Ishikawa (cell line): ENCODE measurements around the gene DOCK2.

Experiments used
- CEBPB ChIP-seq: IDR thresholded peaks from 2 replicates; pipeline ENCODE4 v1.6.1; 2012
- CREB1 ChIP-seq: IDR thresholded peaks from 2 replicates; pipeline ENCODE4 v1.6.1; 2012; ENCODE audit warnings: low read depth
- EGR1 ChIP-seq: IDR thresholded peaks from 2 replicates; pipeline ENCODE4 v1.6.1; 2012
- EP300 ChIP-seq: IDR thresholded peaks from 2 replicates; pipeline ENCODE4 v1.6.1; 2012; ENCODE audit warnings: borderline replicate concordance
- FOXM1 ChIP-seq: IDR thresholded peaks from 2 replicates; pipeline ENCODE4 v1.6.1; 2012; ENCODE audit warnings: low read depth, borderline replicate concordance
- NFIC ChIP-seq: IDR thresholded peaks from 2 replicates; pipeline ENCODE4 v1.6.1; 2012
- RAD21 ChIP-seq: IDR thresholded peaks from 2 replicates; pipeline ENCODE4 v1.6.1; 2012; ENCODE audit warnings: low read depth
- TAF1 ChIP-seq: IDR thresholded peaks from 2 replicates; pipeline ENCODE4 v1.6.1; 2012; ENCODE audit warnings: low read depth, mild to moderate bottlenecking
- TCF12 ChIP-seq: IDR thresholded peaks from 2 replicates; pipeline ENCODE4 v1.6.1; 2012; ENCODE audit warnings: low read depth
- TEAD4 ChIP-seq: IDR thresholded peaks from 2 replicates; pipeline ENCODE4 v1.6.1; 2012
- YY1 ChIP-seq: IDR thresholded peaks from 2 replicates; pipeline ENCODE4 v1.6.1; 2012; ENCODE audit warnings: low read depth
- ZBTB7A ChIP-seq: IDR thresholded peaks from 2 replicates; pipeline ENCODE4 v1.6.1; 2012; ENCODE audit warnings: low read depth
- TF ChIP-seq, protein P1 (sequence below): IDR thresholded peaks from 2 replicates; pipeline ENCODE4 v1.6.1; 2012
- TF ChIP-seq, protein P2 (sequence below): IDR thresholded peaks from 2 replicates; pipeline ENCODE4 v1.6.1; 2012; ENCODE audit warnings: low read depth, mild to moderate bottlenecking
- TF ChIP-seq, protein P3 (sequence below): IDR thresholded peaks from 2 replicates; pipeline ENCODE4 v1.6.1; 2012

DOCK2 gene

DNA sequence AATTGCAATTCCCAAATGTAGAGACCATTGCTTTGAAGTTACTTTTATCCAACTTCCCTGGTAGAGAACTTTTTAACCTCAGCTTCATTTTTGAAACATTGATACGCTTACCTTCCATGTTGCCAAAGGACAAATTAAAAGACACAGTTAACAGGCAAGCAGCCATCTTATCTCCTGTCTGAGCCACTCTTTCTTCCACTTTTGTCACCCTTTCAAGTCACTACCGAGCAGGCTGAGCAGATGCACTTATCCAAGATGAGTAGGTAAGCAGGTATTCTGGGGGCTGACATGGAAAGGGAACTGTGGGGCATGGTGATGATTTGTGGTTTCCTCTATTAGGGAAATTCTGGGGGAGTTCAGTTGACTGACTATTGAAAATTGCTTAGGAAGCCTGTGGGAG lies 66.7 kb downstream of the DOCK2 start:
- TF ChIP-seq CEBPB (no peak), FOXM1 (no peak), ZBTB7A (no peak), TEAD4 (no peak), YY1 (no peak), TAF1 (no peak), CREB1 (no peak), TCF12 (no peak), EGR1 (no peak), NFIC (no peak)
- TF ChIP-seq, protein P1, sequence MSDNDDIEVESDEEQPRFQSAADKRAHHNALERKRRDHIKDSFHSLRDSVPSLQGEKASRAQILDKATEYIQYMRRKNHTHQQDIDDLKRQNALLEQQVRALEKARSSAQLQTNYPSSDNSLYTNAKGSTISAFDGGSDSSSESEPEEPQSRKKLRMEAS, result no peak
- TF ChIP-seq, protein P2, sequence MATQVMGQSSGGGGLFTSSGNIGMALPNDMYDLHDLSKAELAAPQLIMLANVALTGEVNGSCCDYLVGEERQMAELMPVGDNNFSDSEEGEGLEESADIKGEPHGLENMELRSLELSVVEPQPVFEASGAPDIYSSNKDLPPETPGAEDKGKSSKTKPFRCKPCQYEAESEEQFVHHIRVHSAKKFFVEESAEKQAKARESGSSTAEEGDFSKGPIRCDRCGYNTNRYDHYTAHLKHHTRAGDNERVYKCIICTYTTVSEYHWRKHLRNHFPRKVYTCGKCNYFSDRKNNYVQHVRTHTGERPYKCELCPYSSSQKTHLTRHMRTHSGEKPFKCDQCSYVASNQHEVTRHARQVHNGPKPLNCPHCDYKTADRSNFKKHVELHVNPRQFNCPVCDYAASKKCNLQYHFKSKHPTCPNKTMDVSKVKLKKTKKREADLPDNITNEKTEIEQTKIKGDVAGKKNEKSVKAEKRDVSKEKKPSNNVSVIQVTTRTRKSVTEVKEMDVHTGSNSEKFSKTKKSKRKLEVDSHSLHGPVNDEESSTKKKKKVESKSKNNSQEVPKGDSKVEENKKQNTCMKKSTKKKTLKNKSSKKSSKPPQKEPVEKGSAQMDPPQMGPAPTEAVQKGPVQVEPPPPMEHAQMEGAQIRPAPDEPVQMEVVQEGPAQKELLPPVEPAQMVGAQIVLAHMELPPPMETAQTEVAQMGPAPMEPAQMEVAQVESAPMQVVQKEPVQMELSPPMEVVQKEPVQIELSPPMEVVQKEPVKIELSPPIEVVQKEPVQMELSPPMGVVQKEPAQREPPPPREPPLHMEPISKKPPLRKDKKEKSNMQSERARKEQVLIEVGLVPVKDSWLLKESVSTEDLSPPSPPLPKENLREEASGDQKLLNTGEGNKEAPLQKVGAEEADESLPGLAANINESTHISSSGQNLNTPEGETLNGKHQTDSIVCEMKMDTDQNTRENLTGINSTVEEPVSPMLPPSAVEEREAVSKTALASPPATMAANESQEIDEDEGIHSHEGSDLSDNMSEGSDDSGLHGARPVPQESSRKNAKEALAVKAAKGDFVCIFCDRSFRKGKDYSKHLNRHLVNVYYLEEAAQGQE, result no peak

DNA sequence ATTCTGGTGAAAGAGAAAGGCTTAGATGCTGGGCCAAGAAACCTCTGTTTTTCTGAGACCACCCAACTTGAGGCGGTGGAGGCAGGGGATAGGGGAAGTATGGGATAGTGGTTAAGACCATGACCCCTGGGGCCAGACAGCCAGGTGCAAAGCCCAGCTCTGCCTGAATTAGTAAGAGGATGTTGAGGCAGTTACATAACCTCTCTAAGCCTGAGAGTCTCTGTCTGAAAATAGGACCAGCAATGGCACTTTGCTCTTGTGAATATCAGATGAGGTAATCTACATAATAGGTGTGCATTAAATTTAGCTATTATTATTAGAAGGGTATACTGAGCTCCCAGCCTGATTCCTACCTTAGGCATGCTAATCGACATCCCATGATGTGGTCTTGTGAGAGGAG lies 68.2 kb downstream of the DOCK2 start:
- TF ChIP-seq TCF12 (no peak), YY1 (no peak), FOXM1 (no peak), CEBPB (no peak), TEAD4 (no peak), EP300 (no peak)
- TF ChIP-seq, protein P1, result no peak
- TF ChIP-seq, protein P2, result no peak
- TF ChIP-seq, protein P3, sequence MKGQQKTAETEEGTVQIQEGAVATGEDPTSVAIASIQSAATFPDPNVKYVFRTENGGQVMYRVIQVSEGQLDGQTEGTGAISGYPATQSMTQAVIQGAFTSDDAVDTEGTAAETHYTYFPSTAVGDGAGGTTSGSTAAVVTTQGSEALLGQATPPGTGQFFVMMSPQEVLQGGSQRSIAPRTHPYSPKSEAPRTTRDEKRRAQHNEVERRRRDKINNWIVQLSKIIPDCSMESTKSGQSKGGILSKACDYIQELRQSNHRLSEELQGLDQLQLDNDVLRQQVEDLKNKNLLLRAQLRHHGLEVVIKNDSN, result no peak

DNA sequence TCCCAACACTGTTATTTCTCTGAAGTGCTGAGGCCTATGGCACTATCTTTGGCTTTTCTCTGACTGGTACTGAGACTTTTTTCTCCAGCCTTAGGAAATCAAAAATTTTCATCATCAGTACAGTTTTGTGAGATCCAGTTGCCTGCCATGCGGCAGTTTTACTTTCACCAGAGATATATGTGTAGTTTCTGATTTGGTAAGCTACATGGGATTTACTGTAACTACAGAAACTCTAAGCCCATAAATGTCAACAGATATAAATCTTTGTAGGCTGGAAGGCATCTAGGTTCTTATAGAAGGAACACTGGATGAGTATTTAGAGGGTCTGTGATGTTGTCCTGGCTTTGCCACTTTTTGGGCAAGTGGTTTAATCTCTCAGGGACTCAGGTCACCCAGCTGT lies 69.0 kb downstream of the DOCK2 start:
- no peak for TF ChIP-seq CREB1
- no peak for TF ChIP-seq TEAD4
- TF ChIP-seq, protein P1, result no peak
- TF ChIP-seq CEBPB, result no peak
- TF ChIP-seq ZBTB7A, result no peak
- TF ChIP-seq, protein P3, result no peak

DNA sequence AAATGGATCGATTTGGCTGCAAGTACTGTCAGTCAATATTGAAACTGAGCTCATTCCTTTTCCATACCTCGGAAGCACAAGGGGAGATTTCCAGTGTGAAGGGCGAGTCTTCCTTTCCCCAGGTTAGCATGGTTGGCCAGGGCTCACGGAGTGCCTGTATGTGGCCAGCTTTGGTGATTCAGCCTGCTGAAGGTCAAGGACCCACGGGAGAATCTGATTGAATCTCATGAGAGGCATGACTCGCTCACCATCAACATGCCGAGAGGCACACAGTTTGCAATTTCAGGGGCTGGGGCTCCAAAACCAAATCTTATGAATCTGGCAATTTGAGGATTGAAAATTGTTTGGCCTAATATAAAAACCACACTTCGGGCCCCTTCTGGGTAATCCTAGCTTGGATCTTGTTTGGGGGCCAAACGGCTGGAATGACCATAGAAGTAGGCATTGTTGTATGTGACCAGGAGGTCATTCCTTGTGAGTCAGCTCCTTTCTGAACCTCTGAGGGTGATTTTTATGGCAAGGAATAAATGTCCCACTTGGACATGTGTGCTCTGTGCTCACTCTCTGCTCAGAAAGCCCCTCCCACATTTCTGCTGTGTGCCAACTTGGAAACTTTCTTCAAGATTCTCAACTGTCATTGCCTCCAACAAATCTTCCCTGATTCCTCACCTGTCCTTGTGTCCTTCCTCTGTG lies 69.8 kb downstream of the DOCK2 start:
- TF ChIP-seq, protein P3, result no peak
- TF ChIP-seq FOXM1, result no peak
- no peak for TF ChIP-seq TAF1
- TF ChIP-seq TEAD4, result no peak
- TF ChIP-seq EGR1, result no peak
- TF ChIP-seq NFIC, result no peak
- TF ChIP-seq, protein P1, result no peak
- TF ChIP-seq YY1, result no peak
- no peak for TF ChIP-seq CEBPB
- no peak for TF ChIP-seq ZBTB7A
- TF ChIP-seq CREB1, result no peak
- no peak for TF ChIP-seq TCF12
- TF ChIP-seq, protein P2, result no peak
- no peak for TF ChIP-seq RAD21
- TF ChIP-seq EP300, result no peak
